GM12801 (cell line): ENCODE results near the gene RALGAPB.

Source experiments
- TF ChIP-seq, protein P1 (sequence below): IDR thresholded peaks from one replicate; pipeline ENCODE4 v1.5.1; 2011; ENCODE audit warnings: control low read depth; ENCODE audit not compliant: insufficient read length; ENCODE audit errors: extremely low read depth

The RALGAPB gene

DNA sequence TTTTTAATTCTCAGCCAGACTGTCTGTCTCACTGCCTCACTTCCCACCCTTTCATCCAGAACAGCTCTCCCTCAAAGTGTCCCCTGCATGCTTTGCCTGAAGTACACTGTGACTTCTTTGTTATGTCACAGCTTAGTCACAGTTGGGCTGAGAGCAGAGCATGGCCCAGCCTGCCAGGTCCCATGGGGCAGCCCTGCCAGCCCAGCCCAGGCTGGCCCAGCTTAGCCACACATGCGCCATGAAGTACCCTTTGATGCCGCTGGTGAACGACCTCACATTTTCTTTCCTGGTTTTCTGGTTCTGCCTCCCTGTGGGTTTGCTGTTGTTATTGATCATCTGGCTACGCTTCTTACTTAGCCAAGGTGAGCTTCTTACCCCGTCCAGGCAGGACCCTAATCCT, 108.4 kb downstream of the RALGAPB start, which contains the start of gene ADIG:
Gene ADIG, plus strand, starts transcription at position 185 of the 400 bp plus-strand sequence. Its CDS starts 54 bp downstream, at position 239.
- TF ChIP-seq, protein P1, sequence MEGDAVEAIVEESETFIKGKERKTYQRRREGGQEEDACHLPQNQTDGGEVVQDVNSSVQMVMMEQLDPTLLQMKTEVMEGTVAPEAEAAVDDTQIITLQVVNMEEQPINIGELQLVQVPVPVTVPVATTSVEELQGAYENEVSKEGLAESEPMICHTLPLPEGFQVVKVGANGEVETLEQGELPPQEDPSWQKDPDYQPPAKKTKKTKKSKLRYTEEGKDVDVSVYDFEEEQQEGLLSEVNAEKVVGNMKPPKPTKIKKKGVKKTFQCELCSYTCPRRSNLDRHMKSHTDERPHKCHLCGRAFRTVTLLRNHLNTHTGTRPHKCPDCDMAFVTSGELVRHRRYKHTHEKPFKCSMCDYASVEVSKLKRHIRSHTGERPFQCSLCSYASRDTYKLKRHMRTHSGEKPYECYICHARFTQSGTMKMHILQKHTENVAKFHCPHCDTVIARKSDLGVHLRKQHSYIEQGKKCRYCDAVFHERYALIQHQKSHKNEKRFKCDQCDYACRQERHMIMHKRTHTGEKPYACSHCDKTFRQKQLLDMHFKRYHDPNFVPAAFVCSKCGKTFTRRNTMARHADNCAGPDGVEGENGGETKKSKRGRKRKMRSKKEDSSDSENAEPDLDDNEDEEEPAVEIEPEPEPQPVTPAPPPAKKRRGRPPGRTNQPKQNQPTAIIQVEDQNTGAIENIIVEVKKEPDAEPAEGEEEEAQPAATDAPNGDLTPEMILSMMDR = no peak

DNA sequence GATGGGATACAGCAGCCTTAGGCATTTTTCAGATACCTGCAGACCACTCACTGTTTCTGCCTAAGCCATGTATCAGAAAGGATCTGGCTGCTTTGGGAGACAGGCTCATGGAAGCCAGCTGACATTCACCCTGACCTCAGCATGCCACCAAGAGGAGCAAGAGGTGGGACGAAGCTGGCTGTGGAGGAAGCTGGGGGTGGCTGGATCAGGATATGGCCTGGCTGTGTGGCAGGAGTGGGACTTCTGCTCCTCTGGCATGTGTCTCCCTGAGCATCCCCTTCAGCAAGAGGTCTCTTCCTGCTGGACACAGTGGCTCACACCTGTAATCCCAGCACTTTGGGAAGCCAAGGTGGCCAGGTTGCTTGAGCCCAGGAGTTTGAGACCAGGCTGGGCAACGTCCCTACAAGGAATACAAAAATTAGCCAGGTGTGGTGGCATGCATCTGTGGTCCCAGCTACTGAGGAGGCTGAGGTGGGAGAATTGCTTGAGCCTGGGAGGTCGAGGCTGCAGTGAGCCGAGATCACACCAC, 109.3 kb downstream of the RALGAPB start:
- TF ChIP-seq, protein P1 = no peak

DNA sequence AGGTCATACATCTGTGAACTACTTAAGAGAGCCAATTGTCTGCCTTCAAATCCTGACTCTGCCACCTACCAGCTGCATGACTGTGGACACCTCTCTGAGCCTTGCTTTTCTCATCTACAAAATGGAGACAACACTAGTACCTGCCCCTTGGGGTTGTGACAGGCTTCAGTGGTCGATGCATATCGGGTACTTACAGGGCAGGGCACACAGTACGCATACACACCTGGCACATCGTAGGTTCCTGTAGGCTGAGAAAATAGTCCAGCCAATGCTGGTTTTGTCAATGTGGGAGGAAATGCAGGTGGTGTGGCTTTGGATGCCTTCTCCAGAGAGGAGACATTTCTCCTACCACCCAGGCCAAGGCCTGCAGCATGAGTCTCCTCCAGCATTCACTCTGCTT, 110.7 kb downstream of the RALGAPB start:
- TF ChIP-seq, protein P1 = no peak

DNA sequence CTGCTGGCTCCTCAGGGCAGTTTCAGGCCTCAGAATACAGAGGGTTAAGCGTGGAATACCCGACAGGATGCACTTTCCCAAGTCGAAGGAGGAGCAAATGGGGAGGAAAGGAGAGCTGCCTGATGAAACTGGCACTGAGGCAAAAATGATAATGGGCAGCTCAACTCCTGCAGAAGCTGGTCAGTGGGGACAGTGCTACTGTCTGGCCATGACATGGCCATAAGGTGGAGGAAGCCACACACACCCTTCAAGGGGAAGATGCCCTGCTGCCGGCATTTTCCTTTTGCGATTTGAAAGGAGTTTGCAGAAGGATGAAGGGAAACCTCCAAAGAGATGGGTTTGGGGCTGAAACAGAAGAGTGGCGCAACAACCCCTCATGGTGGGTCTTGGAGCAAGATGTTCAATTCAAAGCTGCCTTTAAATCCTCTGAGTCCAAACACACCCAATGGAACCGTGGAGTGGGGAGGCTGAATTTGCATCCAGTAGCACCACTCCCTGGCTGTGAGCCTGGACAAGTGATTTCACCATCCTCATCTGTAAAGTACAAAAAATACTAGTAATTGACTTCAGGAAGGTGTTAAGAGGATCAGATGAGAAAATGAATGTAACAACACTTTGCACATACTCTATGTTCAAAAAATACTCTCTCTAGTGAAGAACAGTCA, 111.6 kb downstream of the RALGAPB start:
- TF ChIP-seq, protein P1 = no peak

DNA sequence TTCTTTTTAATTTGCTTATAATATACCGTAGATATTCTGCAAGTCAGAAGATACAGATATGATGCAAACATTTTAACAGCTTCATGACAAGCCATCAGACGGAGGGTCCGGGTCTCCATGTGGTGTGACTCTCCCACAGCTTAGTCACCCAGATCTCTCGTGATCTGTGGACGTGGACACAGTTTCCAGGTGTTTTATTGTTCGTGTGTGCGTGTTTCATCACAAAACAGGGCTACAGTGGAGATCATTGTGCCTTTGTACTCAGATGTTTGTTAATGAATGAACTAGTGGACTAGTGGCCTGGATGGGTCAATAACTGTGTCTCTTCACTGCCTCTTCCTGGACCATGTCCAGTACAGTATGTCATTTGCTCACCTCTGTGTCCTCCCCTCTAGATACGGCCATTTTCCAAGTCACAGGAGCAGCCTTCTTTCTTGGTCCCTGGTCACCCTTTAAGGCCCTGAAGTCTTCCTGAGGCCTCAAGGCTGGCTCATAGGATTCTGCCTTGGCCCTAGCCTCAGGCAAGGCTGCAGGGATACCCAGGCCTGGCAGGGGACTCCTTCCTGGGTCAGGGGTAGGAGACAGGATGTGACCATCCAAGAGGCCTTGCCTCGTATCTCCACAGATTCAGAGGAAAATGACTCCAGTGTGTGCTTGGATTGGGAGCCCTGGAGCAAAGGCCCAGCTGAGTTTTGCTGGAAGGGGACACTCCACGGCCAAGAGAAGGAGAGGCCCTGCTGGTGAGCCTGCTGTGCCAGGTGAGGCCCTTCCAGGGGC, 112.9 kb downstream of the RALGAPB start:
- TF ChIP-seq, protein P1 = no peak

DNA sequence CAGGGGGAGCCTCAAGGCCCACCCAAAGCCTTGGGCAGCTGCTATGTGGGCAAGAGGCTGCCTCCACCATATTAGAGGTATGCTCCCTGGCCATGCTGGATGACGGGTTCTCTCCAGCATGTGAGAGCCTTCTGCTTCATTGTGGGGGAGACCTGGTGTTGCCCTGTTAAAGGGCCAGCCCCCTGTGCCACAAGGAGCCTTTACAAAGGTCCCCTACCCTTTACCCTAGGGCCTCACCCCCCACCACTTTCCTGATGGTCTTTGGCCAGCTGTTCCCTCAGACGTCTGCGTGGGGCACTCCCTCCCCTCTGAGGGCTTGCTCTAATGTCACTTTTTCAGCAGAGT, 113.5 kb downstream of the RALGAPB start:
- TF ChIP-seq, protein P1 = no peak

DNA sequence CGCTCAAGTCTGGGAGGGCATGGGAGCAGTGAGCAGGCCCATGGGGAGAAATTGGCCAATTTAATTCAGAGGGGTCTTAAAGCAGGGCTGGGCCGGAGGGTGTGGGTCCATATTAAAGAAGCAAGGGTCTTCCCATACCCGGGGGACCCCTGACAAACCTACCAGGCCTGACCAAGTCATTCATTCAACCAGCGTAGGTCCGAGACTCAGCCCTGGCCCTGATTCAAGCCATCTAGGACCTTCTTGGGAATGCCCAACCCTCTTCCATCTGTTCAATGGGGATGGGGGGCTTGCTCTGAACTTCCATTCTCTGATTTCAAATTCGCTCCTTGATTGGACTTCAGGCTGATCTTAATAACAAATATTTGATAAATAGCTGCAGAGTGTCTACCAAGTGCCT, 115.7 kb downstream of the RALGAPB start:
- TF ChIP-seq, protein P1 = no peak
